Upper lobe of left lung (tissue), 4 donors: ENCODE results near the gene CX3CR1.

ENCODE experiments used
- CTCF ChIP-seq, 6 experiments: fragments of 450-650 bp in 4 of 6; fragments of 200-600 bp in 2 of 6; sonication (generic) in 2 of 6; IDR thresholded peaks; one replicate each; pipeline ENCODE4 v1.5.1; 2016 to 2019; ENCODE audit warnings: antibody characterized with exemption in 6 of 6
- EP300 ChIP-seq, 4 donors: sonication (generic); formaldehyde crosslinking; IDR thresholded peaks; one replicate each; pipeline ENCODE4 v1.5.1; 2017; ENCODE audit warnings: antibody characterized with exemption in 4 of 4, control low read depth in 2 of 4
- POLR2A ChIP-seq, 4 donors: fragments of 450-650 bp; IDR thresholded peaks; one replicate each; pipeline ENCODE4 v1.5.1; 2016 to 2017; ENCODE audit warnings: antibody characterized with exemption in 4 of 4, mild to moderate bottlenecking in 2 of 4
- POLR2AphosphoS5 ChIP-seq, 2 donors: sonication (generic); formaldehyde crosslinking; IDR thresholded peaks; one replicate each; pipeline ENCODE4 v1.5.1; 2017; ENCODE audit warnings: antibody characterized with exemption in 2 of 2

- TF ChIP-seq CTCF (IDR thresholded peaks at IDR 0.05) = no peak
- TF ChIP-seq POLR2A (IDR thresholded peaks at IDR 0.05) = no peak
- TF ChIP-seq POLR2AphosphoS5 (IDR thresholded peaks at IDR 0.05) = no peak
- TF ChIP-seq EP300 (IDR thresholded peaks at IDR 0.05) = no peak
Observed at GRCh38 chr3:39241561-39241960, 38.3 kb downstream of the CX3CR1 start.
